Measurements from ENCODE around the gene FRAT1. TPM values are rescaled to one million over a fixed set of nuclear protein-coding genes. Genes with fewer than 3 reads are reported as not detected.
"Not testable (repeated sequence)": the region's sequence is repeated elsewhere in the genome, so short reads cannot be mapped to it uniquely, and the experiment has no call there.

FRAT1 gene
- total RNA-seq, 2 donors from 2014 or later = 18.0 to 20.1 TPM

DNA sequence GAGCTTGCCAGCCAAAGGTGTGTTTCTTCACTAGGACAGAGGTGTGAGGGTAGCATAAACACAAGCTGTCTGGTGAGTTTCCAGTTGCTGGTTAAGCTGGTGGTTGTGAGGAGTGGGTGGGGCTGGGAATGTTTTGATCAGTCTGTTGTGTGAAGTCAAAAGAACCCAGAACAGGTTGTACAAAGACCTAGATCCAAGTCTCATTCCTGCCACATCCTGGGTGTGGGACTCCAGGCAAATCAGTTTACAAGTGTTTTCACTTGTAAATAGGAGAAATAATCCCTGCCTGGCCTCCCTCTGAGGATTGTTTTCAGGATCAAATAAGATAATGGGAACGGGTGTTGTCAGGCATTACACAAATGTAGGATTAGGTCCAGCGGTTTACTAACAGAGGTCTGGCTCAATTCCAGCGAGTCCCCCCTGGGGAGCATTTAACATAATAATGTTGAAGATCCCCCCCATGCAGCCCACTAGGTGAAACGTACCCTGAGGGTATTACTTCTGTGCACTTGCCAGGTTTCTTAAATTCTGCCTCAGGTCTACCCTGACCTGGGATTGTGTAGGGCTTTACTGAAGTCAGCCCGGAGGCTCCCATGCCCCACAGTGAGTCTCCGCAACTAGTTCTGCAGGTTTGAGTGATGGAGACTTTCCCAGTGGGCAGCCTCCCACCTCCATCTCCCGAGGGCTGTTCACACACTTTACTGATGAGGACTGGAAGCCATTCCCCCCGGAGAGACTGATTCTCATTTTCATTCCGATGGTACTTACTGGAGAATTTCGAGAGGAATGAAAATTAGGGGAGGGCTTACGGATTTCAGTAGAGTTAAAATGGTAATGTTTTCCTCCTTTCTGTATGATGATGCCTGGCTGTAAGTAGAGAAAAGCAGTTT is 18.1 kb downstream of the FRAT1 start:
- Histone ChIP-seq H3K36me3 (no peaks in the 10 kb centered on the region), H3K27me3 (replicated peaks; ENCODE audit: insufficient read depth) (no peaks in the 10 kb centered on the region), H3K27ac (peak overlapping the region; percentile 80 to 96), H3K9me3 (no peaks in the 10 kb centered on the region), H3K4me3 (no peak overlapping the region), H3K4me1 (replicated peaks) (no peaks in the 10 kb centered on the region)
- peak; percentile 89 for DNase-seq (ENCODE audit: low spot score)
- WGBS = 17% methylated on average over 11 of the region's 11 CpGs
- TF ChIP-seq POLR2AphosphoS5 (IDR thresholded peaks at IDR 0.05) = peak; percentile 80
- TF ChIP-seq, protein P1, sequence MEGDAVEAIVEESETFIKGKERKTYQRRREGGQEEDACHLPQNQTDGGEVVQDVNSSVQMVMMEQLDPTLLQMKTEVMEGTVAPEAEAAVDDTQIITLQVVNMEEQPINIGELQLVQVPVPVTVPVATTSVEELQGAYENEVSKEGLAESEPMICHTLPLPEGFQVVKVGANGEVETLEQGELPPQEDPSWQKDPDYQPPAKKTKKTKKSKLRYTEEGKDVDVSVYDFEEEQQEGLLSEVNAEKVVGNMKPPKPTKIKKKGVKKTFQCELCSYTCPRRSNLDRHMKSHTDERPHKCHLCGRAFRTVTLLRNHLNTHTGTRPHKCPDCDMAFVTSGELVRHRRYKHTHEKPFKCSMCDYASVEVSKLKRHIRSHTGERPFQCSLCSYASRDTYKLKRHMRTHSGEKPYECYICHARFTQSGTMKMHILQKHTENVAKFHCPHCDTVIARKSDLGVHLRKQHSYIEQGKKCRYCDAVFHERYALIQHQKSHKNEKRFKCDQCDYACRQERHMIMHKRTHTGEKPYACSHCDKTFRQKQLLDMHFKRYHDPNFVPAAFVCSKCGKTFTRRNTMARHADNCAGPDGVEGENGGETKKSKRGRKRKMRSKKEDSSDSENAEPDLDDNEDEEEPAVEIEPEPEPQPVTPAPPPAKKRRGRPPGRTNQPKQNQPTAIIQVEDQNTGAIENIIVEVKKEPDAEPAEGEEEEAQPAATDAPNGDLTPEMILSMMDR (IDR thresholded peaks at IDR 0.05) = no peak
- intact Hi-C loops (cut with DNase I) = no loop called here

DNA sequence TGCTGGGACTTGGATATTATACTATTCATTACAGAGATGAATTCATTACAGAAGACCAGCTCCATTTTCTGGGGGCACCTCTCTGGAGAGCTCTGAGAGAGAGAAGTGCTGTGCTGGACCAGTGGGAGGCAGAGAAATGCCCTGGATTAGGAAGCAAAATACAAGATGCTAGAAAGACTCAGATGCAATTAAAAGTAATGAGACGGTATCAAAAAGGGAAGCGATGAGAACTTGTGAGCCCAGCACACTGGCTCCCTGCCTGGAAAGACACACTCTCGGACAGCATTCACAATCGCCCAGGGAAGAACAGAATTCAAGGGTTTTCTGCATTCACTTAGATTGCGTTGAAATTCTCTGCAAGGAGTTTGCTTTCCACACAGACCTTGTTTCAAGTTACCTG is 19.0 kb downstream of the FRAT1 start:
- peak overlapping the region; percentile 80 to 96 for H3K27ac ChIP-seq
- WGBS = 34% methylated on average over 5 of the region's 5 CpGs
- no peaks in the 10 kb centered on the region for H3K36me3 ChIP-seq
- DNase-seq (ENCODE audit: low spot score) = no peak
- H3K4me3 ChIP-seq = no peak overlapping the region
- H3K27me3 ChIP-seq (replicated peaks; ENCODE audit: insufficient read depth) = no peaks in the 10 kb centered on the region
- TF ChIP-seq, protein P1 (IDR thresholded peaks at IDR 0.05) = no peak
- no peaks in the 10 kb centered on the region for H3K9me3 ChIP-seq
- intact Hi-C loops (cut with DNase I) = no loop called here
- no peaks in the 10 kb centered on the region for H3K4me1 ChIP-seq (replicated peaks)

DNA sequence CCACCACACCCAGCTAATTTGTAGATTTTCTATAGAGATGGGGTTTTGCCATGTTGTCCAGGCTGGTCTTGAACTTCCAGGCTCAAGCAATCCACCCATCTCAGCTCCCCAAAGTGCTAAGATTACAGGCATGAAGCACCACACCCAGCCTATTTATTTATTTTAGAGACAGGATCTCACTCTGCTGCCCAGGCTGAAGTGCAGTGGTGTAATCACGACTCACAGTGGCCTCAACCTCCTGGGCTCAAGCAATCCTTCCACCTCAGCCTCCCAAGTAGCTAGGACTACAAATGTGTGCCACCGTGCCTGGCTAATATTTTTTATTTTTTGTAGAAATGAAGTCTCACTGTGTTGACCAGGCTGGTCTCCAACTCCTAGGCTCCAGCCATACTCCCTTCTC is 22.3 kb downstream of the FRAT1 start:
- no peak overlapping the region for H3K27ac ChIP-seq
- WGBS = 75% methylated on average over 2 of the region's 2 CpGs
- intact Hi-C loops (cut with DNase I) = no loop called here

DNA sequence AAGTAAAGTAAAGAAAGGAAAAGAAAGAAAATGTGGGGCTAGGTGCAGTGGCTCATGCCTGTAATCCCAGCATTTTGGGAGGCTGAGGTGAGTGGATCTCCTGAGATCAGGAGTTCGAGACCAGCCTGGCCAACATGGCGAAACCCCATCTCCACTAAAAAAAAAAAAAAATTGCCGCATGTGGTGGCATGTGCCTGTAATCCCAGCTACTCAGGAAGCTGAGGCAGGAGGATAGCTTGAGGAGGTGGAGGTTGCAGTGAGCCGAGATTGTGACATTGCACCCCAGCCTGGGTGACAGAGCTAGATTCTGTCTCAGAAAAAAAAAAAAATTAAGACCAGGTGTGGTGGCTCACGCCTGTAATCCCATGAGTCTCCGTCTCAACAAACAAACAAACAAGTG is 24.6 kb downstream of the FRAT1 start:
- H3K4me1 ChIP-seq (replicated peaks); H3K4me3 ChIP-seq; H3K36me3 ChIP-seq; H3K9me3 ChIP-seq; H3K27ac ChIP-seq; intact Hi-C loops (cut with DNase I); H3K27me3 ChIP-seq (replicated peaks; ENCODE audit: insufficient read depth); DNase-seq (ENCODE audit: low spot score): not testable (repeated sequence)
- 87% methylated on average over 6 of the region's 6 CpGs for WGBS

More for the DNA sequence above, 22.3 kb downstream of the FRAT1 start:
- no peaks in the 10 kb centered on the region for H3K36me3 ChIP-seq
- TF ChIP-seq POLR2AphosphoS5 (IDR thresholded peaks at IDR 0.05) (no peak), POLR2A (IDR thresholded peaks at IDR 0.05) (no peak)
- TF ChIP-seq, protein P1 (IDR thresholded peaks at IDR 0.05) = no peak
- H3K27me3 ChIP-seq (replicated peaks; ENCODE audit: insufficient read depth) = no peaks in the 10 kb centered on the region
- H3K4me3 ChIP-seq = no peak overlapping the region
- no peaks in the 10 kb centered on the region for H3K4me1 ChIP-seq (replicated peaks)
- H3K9me3 ChIP-seq = no peaks in the 10 kb centered on the region
- no peak for DNase-seq (ENCODE audit: low spot score)

DNA sequence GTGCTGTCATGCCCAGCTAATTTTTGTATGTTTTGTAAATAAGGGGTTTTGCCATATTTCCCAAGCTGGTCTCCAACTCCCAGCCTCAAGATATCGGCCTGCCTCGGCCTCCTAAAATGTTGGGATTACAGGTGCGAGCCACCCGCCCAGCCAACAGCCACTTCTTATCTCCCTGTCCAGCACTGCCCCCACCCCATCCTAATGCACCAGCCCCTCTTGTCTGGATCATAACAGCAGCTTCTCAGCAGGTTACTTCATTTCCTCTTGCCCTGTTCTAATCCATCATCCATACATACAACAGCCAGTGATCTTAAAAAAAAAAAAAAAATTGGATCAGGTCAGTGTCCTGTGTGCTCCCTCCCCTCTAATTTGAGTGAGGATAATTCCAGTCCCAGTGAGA is 28.2 kb downstream of the FRAT1 start:
- H3K9me3 ChIP-seq = no peaks in the 10 kb centered on the region
- no peak overlapping the region for H3K27ac ChIP-seq
- 96% methylated on average over 4 of the region's 4 CpGs for WGBS
- H3K4me3 ChIP-seq = no peak overlapping the region
- no peaks in the 10 kb centered on the region for H3K36me3 ChIP-seq
- DNase-seq (ENCODE audit: low spot score) = no peak
- TF ChIP-seq POLR2AphosphoS5 (IDR thresholded peaks at IDR 0.05) (no peak), POLR2A (IDR thresholded peaks at IDR 0.05) (no peak)
- TF ChIP-seq, protein P1 (IDR thresholded peaks at IDR 0.05) = no peak
- H3K27me3 ChIP-seq (replicated peaks; ENCODE audit: insufficient read depth) = no peaks in the 10 kb centered on the region
- H3K4me1 ChIP-seq (replicated peaks) = no peaks in the 10 kb centered on the region
- intact Hi-C loops (cut with DNase I) = no loop called here

All from prostate gland (tissue), 2 donors.